Hair follicle dermal papilla cell (primary cell): Measurements from ENCODE around the gene TENT4A. TPM values are rescaled to one million over a fixed set of nuclear protein-coding genes. Genes with fewer than 3 reads are reported as not detected.

Experiments used
- total RNA-seq: library from RNA; depleted of rRNA; stranded (reverse); fragments of >200 nt; gene quantifications from 2 replicates; pipeline ENCODE4 v1.2.3, GENCODE V29; 2012

Gene TENT4A
- 15.7 and 20.4 TPM in 2 replicates for total RNA-seq

DNA sequence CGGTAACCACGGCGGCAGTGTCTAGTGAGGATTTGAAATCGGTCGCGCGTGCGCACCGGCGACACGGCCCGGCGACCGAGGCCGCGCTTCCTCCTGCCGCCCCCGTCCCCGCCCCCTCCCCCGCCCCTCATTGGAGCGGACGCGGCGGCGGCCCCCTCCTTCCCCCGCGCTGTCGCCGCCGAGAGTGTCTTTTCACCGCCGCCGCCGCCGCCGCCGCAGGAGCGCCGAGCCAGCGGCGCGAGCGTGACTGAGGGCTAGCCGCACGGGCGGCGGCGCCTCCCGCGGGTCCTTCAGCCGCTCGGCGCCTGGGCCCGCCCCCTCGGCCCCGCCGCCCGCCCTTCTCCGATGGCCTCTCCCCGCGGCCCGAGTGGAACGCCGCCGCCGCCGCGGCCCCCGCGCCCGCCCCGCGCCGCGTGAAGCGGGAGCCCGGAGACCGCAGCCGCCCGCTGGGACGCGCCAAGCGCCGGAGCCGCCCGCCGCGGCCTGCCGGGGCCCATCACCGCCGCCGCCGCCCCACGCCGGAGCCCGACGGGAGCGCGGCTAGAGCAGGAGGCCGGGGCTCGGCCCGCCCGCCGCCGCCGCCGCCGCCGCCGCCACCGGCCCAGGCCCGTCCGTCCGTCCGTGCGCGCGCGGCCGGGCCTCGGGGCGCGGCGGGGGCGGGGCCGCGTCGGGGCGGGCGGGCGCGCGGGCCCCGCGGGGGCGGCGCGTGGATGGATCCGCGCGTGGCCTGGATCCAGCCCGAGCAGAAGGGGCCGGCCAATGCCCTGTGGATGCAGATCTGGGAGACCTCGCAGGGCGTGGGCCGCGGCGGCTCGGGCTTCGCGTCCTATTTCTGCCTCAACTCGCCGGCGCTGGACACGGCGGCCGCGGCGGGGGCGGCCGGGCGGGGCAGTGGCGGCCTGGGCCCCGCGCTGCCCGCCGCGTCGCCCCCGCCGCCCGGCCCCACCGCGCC lies at the start of gene TENT4A:
TSS of gene TENT4A (plus strand) at position 159 of the 952 bp plus-strand sequence. CDS start at position 711, 552 bp downstream.

Other genes starting within 250 kb of the TENT4A start
- gene NSUN2, start 80.4 kb upstream of the TENT4A start, total RNA-seq = 42.3 and 45.8 TPM in 2 replicates
- gene SRD5A1, start 80.0 kb upstream of the TENT4A start, total RNA-seq = 6.5 and 17.5 TPM in 2 replicates